HG02943 (cell line): ENCODE measurements around the gene VIM.
A peak's percentile ranks its signal among the peaks of the same experiment; 100 is the strongest.

Experiments
- ATAC-seq: cut with Tn5 transposase; IDR thresholded peaks from one replicate; pipeline ENCODE4 v1.9.1; 2021; ENCODE audit warnings: mild to moderate bottlenecking, low read depth, moderate library complexity; ENCODE audit not compliant: unreplicated experiment

Gene VIM

GRCh38 chr10:17228091-17229015 is at the start of gene VIM:
TSS of gene VIM (plus strand) at chr10:17228241. CDS start at chr10:17229423, 1,182 bp downstream.
- ATAC-seq, result peak; percentile 40

- no peak for ATAC-seq
Observed at GRCh38 chr10:17179002-17179401, 49.0 kb upstream of the VIM start.

GRCh38 chr10:17181110-17181509 is 46.9 kb upstream of the VIM start:
- ATAC-seq, result no peak

- ATAC-seq, result no peak
Observed at GRCh38 chr10:17181751-17182150, 46.3 kb upstream of the VIM start.

- no peak for ATAC-seq
Observed at GRCh38 chr10:17183110-17183509, 44.9 kb upstream of the VIM start.

GRCh38 chr10:17185873-17186272 is 42.2 kb upstream of the VIM start:
- no peak for ATAC-seq

- no peak for ATAC-seq
Observed at GRCh38 chr10:17188644-17189172, 39.3 kb upstream of the VIM start.

GRCh38 chr10:17190602-17191001 is 37.4 kb upstream of the VIM start:
- ATAC-seq, result no peak

- ATAC-seq, result no peak
Observed at GRCh38 chr10:17195083-17195482, 33.0 kb upstream of the VIM start.

GRCh38 chr10:17196045-17196444 is 32.0 kb upstream of the VIM start:
- ATAC-seq, result no peak

- ATAC-seq, result no peak
Observed at GRCh38 chr10:17196573-17196972, 31.5 kb upstream of the VIM start.

GRCh38 chr10:17199351-17199804 is 28.7 kb upstream of the VIM start:
- ATAC-seq, result no peak

GRCh38 chr10:17200001-17200911 is 27.8 kb upstream of the VIM start:
- no peak for ATAC-seq

GRCh38 chr10:17200912-17201793 is 26.9 kb upstream of the VIM start, which contains the start of gene TRDMT1:
TSS of gene TRDMT1 (minus strand) at chr10:17201672. CDS start at chr10:17201634, 38 bp downstream.
- peak; percentile 93 for ATAC-seq

- ATAC-seq, result no peak
Observed at GRCh38 chr10:17201794-17202116, 26.3 kb upstream of the VIM start.

- ATAC-seq, result no peak
Observed at GRCh38 chr10:17202506-17202905, 25.5 kb upstream of the VIM start.

GRCh38 chr10:17202999-17203398 is 25.0 kb upstream of the VIM start:
- ATAC-seq, result no peak

- no peak for ATAC-seq
Observed at GRCh38 chr10:17203416-17203815, 24.6 kb upstream of the VIM start.

GRCh38 chr10:17206210-17206709 is 21.8 kb upstream of the VIM start:
- peak; percentile 53 for ATAC-seq

- ATAC-seq, result no peak
Observed at GRCh38 chr10:17208476-17208875, 19.6 kb upstream of the VIM start.
